GM18951 (cell line): ENCODE results near the gene YPEL4.

Source experiments
- POLR2A ChIP-seq: IDR thresholded peaks from 4 replicates; pipeline ENCODE4 v1.6.1; 2011; ENCODE audit warnings: mild to moderate bottlenecking; ENCODE audit not compliant: insufficient read length, insufficient read depth; ENCODE audit errors: extremely low read depth
- in situ Hi-C: fragments of 300-500 bp; cut with MboI; formaldehyde crosslinking; loops from one replicate; pipeline ENCODE4 v1.12.0; 2022; ENCODE audit warnings: low sequenced_read_pairs, mixed read lengths, inconsistent platforms; ENCODE audit not compliant: unreplicated experiment

The YPEL4 gene

GRCh38 chr11:57646194-57646798, 3.4 kb downstream of the YPEL4 start:
- in situ Hi-C loops: no loop called here
- TF ChIP-seq POLR2A: no peak

- TF ChIP-seq POLR2A: no peak
- in situ Hi-C loops: no loop called here
Measured at GRCh38 chr11:57645689-57646085, 4.0 kb downstream of the YPEL4 start.

- no peak for TF ChIP-seq POLR2A
- in situ Hi-C loops: loop anchor here (5.0 kb wide), 1 partner anchor 78 kb away; the partner anchor contains the start of gene UBE2L6
Measured at GRCh38 chr11:57644748-57645688, 4.7 kb downstream of the YPEL4 start.

GRCh38 chr11:57643802-57644201, 5.9 kb downstream of the YPEL4 start:
- TF ChIP-seq POLR2A: no peak
- in situ Hi-C loops: loop anchor here (5.0 kb wide), 1 partner anchor 77 kb away; the partner anchor contains the start of gene UBE2L6

GRCh38 chr11:57641011-57641807, 8.5 kb downstream of the YPEL4 start:
- in situ Hi-C loops: loop anchor here (5.0 kb wide), 1 partner anchor 74 kb away; the partner anchor contains the start of gene UBE2L6
- no peak for TF ChIP-seq POLR2A

- in situ Hi-C loops: loop anchor here (5.0 kb wide), 1 partner anchor 73 kb away; the partner anchor contains the start of gene UBE2L6
- no peak for TF ChIP-seq POLR2A
Measured at GRCh38 chr11:57640068-57640800, 9.5 kb downstream of the YPEL4 start.

- TF ChIP-seq POLR2A: no peak
- in situ Hi-C loops: loop anchor here (5.0 kb wide), 1 partner anchor 72 kb away; the partner anchor contains the start of gene UBE2L6
Measured at GRCh38 chr11:57639321-57640067, 10.2 kb downstream of the YPEL4 start.

GRCh38 chr11:57638811-57639320, 10.8 kb downstream of the YPEL4 start:
- in situ Hi-C loops: no loop called here
- no peak for TF ChIP-seq POLR2A

- in situ Hi-C loops: no loop called here
- peak; percentile 36 for TF ChIP-seq POLR2A
Measured at GRCh38 chr11:57638005-57638781, 11.5 kb downstream of the YPEL4 start.

- TF ChIP-seq POLR2A: no peak
- in situ Hi-C loops: no loop called here
Measured at GRCh38 chr11:57637626-57638004, 12.1 kb downstream of the YPEL4 start.

- TF ChIP-seq POLR2A: no peak
- in situ Hi-C loops: no loop called here
Measured at GRCh38 chr11:57635246-57635645, 14.5 kb downstream of the YPEL4 start.
